K562 (cell line): Measurements from ENCODE around the gene GNG7.

Source experiments
- HLTF ChIP-seq: fragments of 450-650 bp; IDR thresholded peaks from 2 replicates; pipeline ENCODE4 v1.6.1; 2016
- TAF1 ChIP-seq: IDR thresholded peaks from 2 replicates; pipeline ENCODE4 v1.6.1; 2011; ENCODE audit warnings: mild to moderate bottlenecking, low read length, moderate library complexity; ENCODE audit not compliant: insufficient read depth, control insufficient read depth, severe bottlenecking; ENCODE audit errors: extremely low read depth
- ZNF217 ChIP-seq: sonication (generic); formaldehyde crosslinking; IDR thresholded peaks from 2 replicates; pipeline ENCODE4 v1.8.0; 2022; ENCODE audit warnings: mild to moderate bottlenecking, missing genetic modification reagents

- TF ChIP-seq TAF1, result no peak
- TF ChIP-seq HLTF, result no peak
- TF ChIP-seq ZNF217 (CRISPR knock-in tag), result no peak
Measured at GRCh38 chr19:2529473-2529918, 173.0 kb downstream of the GNG7 start.
